ENCODE results near the gene MB. TPM values are rescaled to one million over a fixed set of nuclear protein-coding genes. Genes with fewer than 3 reads are reported as not detected.

The MB gene
- total and polyA plus RNA-seq, 2 experiments from 2014 or later = not detected

DNA sequence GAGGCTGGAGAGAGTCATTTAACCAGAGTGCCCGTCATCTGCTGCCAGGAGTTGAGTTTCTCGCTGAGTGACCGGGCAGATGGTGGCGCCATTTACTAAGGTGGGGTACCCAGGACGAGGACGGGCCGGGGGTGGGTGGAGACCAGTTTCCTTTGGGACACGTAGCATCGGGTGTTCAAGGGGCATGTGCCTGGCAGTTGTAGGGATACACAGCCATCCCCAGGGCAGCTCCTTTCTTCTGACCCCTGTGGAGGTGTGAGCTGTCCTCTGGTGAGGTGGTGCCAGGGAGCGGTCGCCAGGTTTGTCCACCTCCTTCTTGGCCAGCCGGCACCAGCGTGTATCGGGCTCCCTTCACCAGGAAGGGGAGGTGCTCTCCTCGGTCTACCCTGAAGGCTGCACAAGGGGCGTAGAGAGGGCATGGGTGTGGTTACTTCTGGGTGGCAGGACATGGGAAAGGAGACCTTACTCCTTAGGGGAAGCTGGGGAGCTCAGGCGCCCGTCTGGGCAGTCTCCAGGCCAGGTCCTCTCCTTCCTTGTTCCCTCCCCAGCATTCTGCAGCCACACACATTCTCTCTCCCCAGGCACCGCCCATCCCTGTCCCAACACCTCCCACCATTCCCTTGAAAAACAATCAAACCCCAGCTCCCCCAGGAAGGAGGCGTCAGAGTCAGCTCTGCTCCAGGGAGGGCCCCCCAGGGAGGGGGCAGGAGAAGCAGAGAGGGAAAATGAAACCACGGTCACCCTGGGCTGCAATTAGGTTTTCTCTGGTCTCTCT is 10.3 kb upstream of the MB start:
- Histone ChIP-seq H3K9me2 (ENCODE audit: insufficient read depth) (no peaks in the 10 kb centered on the region), H4K20me1 (replicated peaks; ENCODE audit: insufficient read depth) (no peaks in the 10 kb centered on the region), H3K27ac (ENCODE audit: low read depth) (peak overlapping the region; percentile 42; the same call in 1 of the 2 replicates), H3K4me2 (peak overlapping the region; percentile 94), H3K4me1 (ENCODE audit: insufficient read depth) (peaks cover 4% of the 10 kb centered on the region; the same call in 1 of the 2 replicates), H3K4me3 (peak overlapping the region; percentile 72), H3K79me2 (replicated peaks; ENCODE audit: insufficient read depth) (no peaks in the 10 kb centered on the region), H3K27me3 (ENCODE audit: insufficient read depth) (no peaks in the 10 kb centered on the region), H3F3A (replicated peaks; ENCODE audit: low read depth) (no peaks in the 10 kb centered on the region), H3K36me3 (ENCODE audit: insufficient read depth) (no peaks in the 10 kb centered on the region), H2AFZ (peak overlapping the region; percentile 97)
- H3K36me3 Mint-ChIP-seq (ENCODE audit: low read depth) = no peaks in the 10 kb centered on the region; the same call in 2 of the 3 replicates
- ATAC-seq (peak; percentile 69), DNase-seq (ENCODE audit: low spot score) (peak; percentile 85)
- peak overlapping the region; percentile 78 for H3K4me3 Mint-ChIP-seq
- peaks cover 29% of the 10 kb centered on the region for H3K4me1 Mint-ChIP-seq
- peaks cover 2% of the 10 kb centered on the region; the same call in 2 of the 3 replicates for H3K9me3 Mint-ChIP-seq
- no peak overlapping the region for H3K27ac Mint-ChIP-seq
- peaks cover 20% of the 10 kb centered on the region for H3K27me3 Mint-ChIP-seq (ENCODE audit: insufficient read depth, low read depth, poor library complexity)
- TF ChIP-seq EZH2 (IDR thresholded peaks at IDR 0.05; ENCODE audit: low read depth, unreplicated experiment) (no peak), POLR2AphosphoS5 (IDR thresholded peaks at IDR 0.05; ENCODE audit: low read depth) (peak; percentile 53; the same call in 1 of the 2 replicates), NANOG (IDR thresholded peaks at IDR 0.05; ENCODE audit: borderline replicate concordance) (no peak)
- TF ChIP-seq, protein P1, sequence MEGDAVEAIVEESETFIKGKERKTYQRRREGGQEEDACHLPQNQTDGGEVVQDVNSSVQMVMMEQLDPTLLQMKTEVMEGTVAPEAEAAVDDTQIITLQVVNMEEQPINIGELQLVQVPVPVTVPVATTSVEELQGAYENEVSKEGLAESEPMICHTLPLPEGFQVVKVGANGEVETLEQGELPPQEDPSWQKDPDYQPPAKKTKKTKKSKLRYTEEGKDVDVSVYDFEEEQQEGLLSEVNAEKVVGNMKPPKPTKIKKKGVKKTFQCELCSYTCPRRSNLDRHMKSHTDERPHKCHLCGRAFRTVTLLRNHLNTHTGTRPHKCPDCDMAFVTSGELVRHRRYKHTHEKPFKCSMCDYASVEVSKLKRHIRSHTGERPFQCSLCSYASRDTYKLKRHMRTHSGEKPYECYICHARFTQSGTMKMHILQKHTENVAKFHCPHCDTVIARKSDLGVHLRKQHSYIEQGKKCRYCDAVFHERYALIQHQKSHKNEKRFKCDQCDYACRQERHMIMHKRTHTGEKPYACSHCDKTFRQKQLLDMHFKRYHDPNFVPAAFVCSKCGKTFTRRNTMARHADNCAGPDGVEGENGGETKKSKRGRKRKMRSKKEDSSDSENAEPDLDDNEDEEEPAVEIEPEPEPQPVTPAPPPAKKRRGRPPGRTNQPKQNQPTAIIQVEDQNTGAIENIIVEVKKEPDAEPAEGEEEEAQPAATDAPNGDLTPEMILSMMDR (conservative IDR thresholded peaks at IDR 0.05; ENCODE audit: low read depth in 2 of 2) = peak; percentile 56 to 88

DNA sequence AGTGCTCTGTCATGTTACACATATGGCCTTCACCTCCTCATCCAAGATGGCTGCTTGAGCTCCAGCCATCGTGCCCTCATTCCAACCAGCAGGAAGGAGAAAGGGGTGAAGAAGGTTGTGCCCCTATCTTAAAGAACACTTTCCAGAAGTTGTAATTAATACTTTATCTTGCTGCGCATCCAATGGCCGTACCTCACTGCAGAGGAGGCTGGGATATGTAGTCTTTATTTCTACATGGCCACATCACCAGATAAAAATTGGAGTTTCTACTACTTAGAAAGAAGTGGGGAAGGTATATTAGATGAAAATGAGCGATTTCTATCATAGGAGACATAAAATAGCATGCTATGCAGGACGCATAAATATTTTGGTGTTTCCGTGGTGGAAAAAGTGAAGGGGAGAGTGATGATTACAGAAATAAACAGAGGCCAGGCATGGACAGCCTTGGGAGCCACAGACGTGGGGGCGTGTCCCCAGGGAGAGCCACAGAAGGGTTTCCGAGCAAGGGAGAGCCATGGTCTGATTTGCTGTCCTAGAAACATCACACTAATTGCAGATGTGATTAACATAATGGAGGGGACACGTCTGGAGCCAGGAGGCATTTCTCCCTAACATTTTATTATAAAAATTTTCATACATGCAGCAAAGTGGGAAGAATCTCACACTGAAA is 8.8 kb upstream of the MB start:
- ATAC-seq (no peak), DNase-seq (ENCODE audit: low spot score) (no peak)
- H3K36me3 ChIP-seq (ENCODE audit: insufficient read depth) = no peaks in the 10 kb centered on the region
- Mint-ChIP-seq H3K4me1 (peaks cover 26% of the 10 kb centered on the region), H3K36me3 (ENCODE audit: low read depth) (no peaks in the 10 kb centered on the region; the same call in 2 of the 3 replicates), H3K27me3 (ENCODE audit: insufficient read depth, low read depth, poor library complexity) (peaks cover 18% of the 10 kb centered on the region), H3K9me3 (peaks cover 2% of the 10 kb centered on the region; the same call in 2 of the 3 replicates), H3K4me3 (no peak overlapping the region), H3K27ac (no peak overlapping the region)
- H3K27me3 ChIP-seq (ENCODE audit: insufficient read depth) = no peaks in the 10 kb centered on the region
- no peaks in the 10 kb centered on the region for H3K79me2 ChIP-seq (replicated peaks; ENCODE audit: insufficient read depth)
- H3K9me2 ChIP-seq (ENCODE audit: insufficient read depth) = no peaks in the 10 kb centered on the region
- H2AFZ ChIP-seq = no peak overlapping the region
- TF ChIP-seq, protein P2, sequence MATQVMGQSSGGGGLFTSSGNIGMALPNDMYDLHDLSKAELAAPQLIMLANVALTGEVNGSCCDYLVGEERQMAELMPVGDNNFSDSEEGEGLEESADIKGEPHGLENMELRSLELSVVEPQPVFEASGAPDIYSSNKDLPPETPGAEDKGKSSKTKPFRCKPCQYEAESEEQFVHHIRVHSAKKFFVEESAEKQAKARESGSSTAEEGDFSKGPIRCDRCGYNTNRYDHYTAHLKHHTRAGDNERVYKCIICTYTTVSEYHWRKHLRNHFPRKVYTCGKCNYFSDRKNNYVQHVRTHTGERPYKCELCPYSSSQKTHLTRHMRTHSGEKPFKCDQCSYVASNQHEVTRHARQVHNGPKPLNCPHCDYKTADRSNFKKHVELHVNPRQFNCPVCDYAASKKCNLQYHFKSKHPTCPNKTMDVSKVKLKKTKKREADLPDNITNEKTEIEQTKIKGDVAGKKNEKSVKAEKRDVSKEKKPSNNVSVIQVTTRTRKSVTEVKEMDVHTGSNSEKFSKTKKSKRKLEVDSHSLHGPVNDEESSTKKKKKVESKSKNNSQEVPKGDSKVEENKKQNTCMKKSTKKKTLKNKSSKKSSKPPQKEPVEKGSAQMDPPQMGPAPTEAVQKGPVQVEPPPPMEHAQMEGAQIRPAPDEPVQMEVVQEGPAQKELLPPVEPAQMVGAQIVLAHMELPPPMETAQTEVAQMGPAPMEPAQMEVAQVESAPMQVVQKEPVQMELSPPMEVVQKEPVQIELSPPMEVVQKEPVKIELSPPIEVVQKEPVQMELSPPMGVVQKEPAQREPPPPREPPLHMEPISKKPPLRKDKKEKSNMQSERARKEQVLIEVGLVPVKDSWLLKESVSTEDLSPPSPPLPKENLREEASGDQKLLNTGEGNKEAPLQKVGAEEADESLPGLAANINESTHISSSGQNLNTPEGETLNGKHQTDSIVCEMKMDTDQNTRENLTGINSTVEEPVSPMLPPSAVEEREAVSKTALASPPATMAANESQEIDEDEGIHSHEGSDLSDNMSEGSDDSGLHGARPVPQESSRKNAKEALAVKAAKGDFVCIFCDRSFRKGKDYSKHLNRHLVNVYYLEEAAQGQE (IDR thresholded peaks at IDR 0.05; ENCODE audit: unreplicated experiment) = no peak
- TF ChIP-seq NANOG (IDR thresholded peaks at IDR 0.05; ENCODE audit: borderline replicate concordance) = no peak
- peaks cover 4% of the 10 kb centered on the region; the same call in 1 of the 2 replicates for H3K4me1 ChIP-seq (ENCODE audit: insufficient read depth)
- H3K27ac ChIP-seq (ENCODE audit: low read depth) = no peak overlapping the region
- no peaks in the 10 kb centered on the region for H4K20me1 ChIP-seq (replicated peaks; ENCODE audit: insufficient read depth)
- no peaks in the 10 kb centered on the region for H3F3A ChIP-seq (replicated peaks; ENCODE audit: low read depth)
- H3K4me3 ChIP-seq = no peak overlapping the region
- H3K4me2 ChIP-seq = no peak overlapping the region
